GM18517 (cell line): ENCODE data around the gene OR51E1.

Source experiments
- ATAC-seq: cut with Tn5 transposase; IDR thresholded peaks from one replicate; pipeline ENCODE4 v1.9.1; 2021; ENCODE audit warnings: mild to moderate bottlenecking, moderate library complexity; ENCODE audit not compliant: unreplicated experiment

The OR51E1 gene

GRCh38 chr11:4704790-4705334 is 61.1 kb downstream of the OR51E1 start:
- no peak for ATAC-seq
